HL-60 (cell line): ENCODE data around the gene B9D2.

ENCODE experiments used
- DNase-seq, 2 experiments: peaks; one replicate each; pipeline ENCODE4 v3.0.0-alpha.2; 2010 to 2020; ENCODE audit warnings: low read depth in 1 of 2, low spot score in 1 of 2
- H3K27ac ChIP-seq: fragments of 250-450 bp; sonication (Bioruptor Pico); replicated peaks from 2 replicates; pipeline ENCODE4 v1.5.1; 2020; ENCODE audit warnings: mild to moderate bottlenecking, moderate library complexity
- H3K27me3 ChIP-seq: fragments of 250-450 bp; sonication (Bioruptor Pico); 2 replicates; pipeline ENCODE4 v1.5.1; 2021; ENCODE audit warnings: mild to moderate bottlenecking, moderate library complexity; ENCODE audit not compliant: insufficient read depth, poor library complexity, severe bottlenecking
- H3K4me3 ChIP-seq: replicated peaks from 2 replicates; pipeline ENCODE4 v1.5.1; 2011; ENCODE audit warnings: mild to moderate bottlenecking, control low read depth, low read length; ENCODE audit not compliant: insufficient read depth
- CTCF ChIP-seq: IDR thresholded peaks from one replicate; pipeline ENCODE4 v1.5.1; 2011; ENCODE audit warnings: low read length, control low read depth, inconsistent platforms; ENCODE audit not compliant: insufficient read depth
- GABPA ChIP-seq: IDR thresholded peaks from 2 replicates; pipeline ENCODE4 v1.6.1; 2012; ENCODE audit warnings: low read depth
- POLR2AphosphoS5 ChIP-seq: IDR thresholded peaks from 2 replicates; pipeline ENCODE4 v1.6.1; 2012; ENCODE audit warnings: low read depth
- REST ChIP-seq: IDR thresholded peaks from 2 replicates; pipeline ENCODE4 v1.6.1; 2012; ENCODE audit warnings: low read depth; ENCODE audit not compliant: insufficient replicate concordance
- SPI1 ChIP-seq: IDR thresholded peaks from 2 replicates; pipeline ENCODE4 v1.6.1; 2012; ENCODE audit warnings: low read depth, mild to moderate bottlenecking, borderline replicate concordance

The B9D2 gene

GRCh38 chr19:41376998-41377365, 13.0 kb upstream of the B9D2 start:
- Histone ChIP-seq H3K27ac (no peak overlapping the region), H3K27me3 (no peaks in the 10 kb centered on the region), H3K4me3 (no peak overlapping the region)
- TF ChIP-seq GABPA (no peak), CTCF (no peak), SPI1 (no peak), REST (no peak), POLR2AphosphoS5 (no peak)
- no peak for DNase-seq

GRCh38 chr19:41376241-41376997, 12.5 kb upstream of the B9D2 start, which contains the start of gene TMEM91:
TMEM91 (plus strand) TSS chr19:41376533; CDS start chr19:41378310, 1,777 bp downstream.
- Histone ChIP-seq H3K4me3 (no peak within 1 kb of the TSS), H3K27ac (no peak within 1 kb of the TSS), H3K27me3 (no peaks in the 10 kb centered on the region)
- DNase-seq, result no peak
- TF ChIP-seq CTCF (no peak), SPI1 (no peak), GABPA (no peak), REST (no peak), POLR2AphosphoS5 (no peak)

DNA sequence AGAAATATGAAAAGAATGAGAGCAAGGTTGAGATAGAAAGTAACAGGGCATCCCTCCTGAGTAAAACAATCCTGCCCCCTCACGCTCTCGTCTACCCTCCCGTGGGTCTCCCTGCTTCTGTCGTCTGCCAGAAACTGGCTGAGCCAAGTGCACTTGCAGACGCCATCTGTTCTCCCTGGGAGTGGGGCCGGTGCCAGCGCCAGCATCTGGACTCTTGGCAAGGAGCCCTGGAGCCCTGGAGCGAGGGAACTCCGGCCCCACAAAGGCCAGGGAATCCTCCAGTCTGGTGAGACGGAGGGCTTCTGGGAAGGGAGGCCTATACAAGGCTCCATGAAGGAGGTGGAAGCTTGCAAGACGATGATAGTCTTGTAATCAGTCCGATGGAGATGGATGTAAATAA, 10.0 kb upstream of the B9D2 start:
- TF ChIP-seq SPI1 (no peak), GABPA (no peak), POLR2AphosphoS5 (no peak), CTCF (no peak), REST (no peak)
- Histone ChIP-seq H3K27me3 (no peaks in the 10 kb centered on the region), H3K27ac (no peak overlapping the region), H3K4me3 (no peak overlapping the region)
- no peak for DNase-seq
